D721Med (cell line): ENCODE data around the gene CTAGE1.
"Not testable (repeated sequence)": the region's sequence is repeated elsewhere in the genome, so short reads cannot be mapped to it uniquely, and the experiment has no call there.

Experiments
- DNase-seq: peaks from one replicate; pipeline ENCODE4 v3.0.0; 2011; ENCODE audit warnings: low spot score; ENCODE audit not compliant: insufficient read length
- FAIRE-seq: peaks from 2 replicates; lab custom pipeline; 2011; peaks lifted over from hg19 to GRCh38; lab: Jason Lieb, UNC
- CTCF ChIP-seq: IDR thresholded peaks from 2 replicates; pipeline ENCODE4 v1.5.1; 2012; ENCODE audit warnings: mild to moderate bottlenecking, control low read depth; ENCODE audit not compliant: insufficient read depth; ENCODE audit errors: missing control alignments

The CTAGE1 gene

GRCh38 chr18:22409445-22409844 lies 8.3 kb downstream of the CTAGE1 start:
- FAIRE-seq (no peak), DNase-seq (no peak)
- TF ChIP-seq CTCF = no peak

- no peak for DNase-seq
- TF ChIP-seq CTCF = no peak
- no peak for FAIRE-seq
Measured at GRCh38 chr18:22408059-22408458, 9.7 kb downstream of the CTAGE1 start.

GRCh38 chr18:22405142-22405541 lies 12.6 kb downstream of the CTAGE1 start:
- FAIRE-seq = no peak
- no peak for TF ChIP-seq CTCF
- no peak for DNase-seq

- no peak for TF ChIP-seq CTCF
- FAIRE-seq (no peak), DNase-seq (no peak)
Measured at GRCh38 chr18:22403950-22404349, 13.8 kb downstream of the CTAGE1 start.

GRCh38 chr18:22399949-22400348 lies 17.8 kb downstream of the CTAGE1 start:
- no peak for FAIRE-seq
- TF ChIP-seq CTCF = no peak
- DNase-seq = no peak

GRCh38 chr18:22398464-22398863 lies 19.3 kb downstream of the CTAGE1 start:
- FAIRE-seq (no peak), DNase-seq (no peak)
- no peak for TF ChIP-seq CTCF

GRCh38 chr18:22394428-22394827 lies 23.3 kb downstream of the CTAGE1 start:
- FAIRE-seq (no peak), DNase-seq (no peak)
- TF ChIP-seq CTCF = no peak

GRCh38 chr18:22393164-22393563 lies 24.6 kb downstream of the CTAGE1 start:
- DNase-seq, FAIRE-seq: not testable (repeated sequence)
